ENCODE measurements around the gene PTPRN. TPM values are rescaled to one million over a fixed set of nuclear protein-coding genes. Genes with fewer than 3 reads are reported as not detected.
"Not testable (repeated sequence)": the region's sequence is repeated elsewhere in the genome, so short reads cannot be mapped to it uniquely, and the experiment has no call there.

The PTPRN gene
- total RNA-seq, 2 donors from 2014 or later: 0.09 to 3.1 TPM

DNA sequence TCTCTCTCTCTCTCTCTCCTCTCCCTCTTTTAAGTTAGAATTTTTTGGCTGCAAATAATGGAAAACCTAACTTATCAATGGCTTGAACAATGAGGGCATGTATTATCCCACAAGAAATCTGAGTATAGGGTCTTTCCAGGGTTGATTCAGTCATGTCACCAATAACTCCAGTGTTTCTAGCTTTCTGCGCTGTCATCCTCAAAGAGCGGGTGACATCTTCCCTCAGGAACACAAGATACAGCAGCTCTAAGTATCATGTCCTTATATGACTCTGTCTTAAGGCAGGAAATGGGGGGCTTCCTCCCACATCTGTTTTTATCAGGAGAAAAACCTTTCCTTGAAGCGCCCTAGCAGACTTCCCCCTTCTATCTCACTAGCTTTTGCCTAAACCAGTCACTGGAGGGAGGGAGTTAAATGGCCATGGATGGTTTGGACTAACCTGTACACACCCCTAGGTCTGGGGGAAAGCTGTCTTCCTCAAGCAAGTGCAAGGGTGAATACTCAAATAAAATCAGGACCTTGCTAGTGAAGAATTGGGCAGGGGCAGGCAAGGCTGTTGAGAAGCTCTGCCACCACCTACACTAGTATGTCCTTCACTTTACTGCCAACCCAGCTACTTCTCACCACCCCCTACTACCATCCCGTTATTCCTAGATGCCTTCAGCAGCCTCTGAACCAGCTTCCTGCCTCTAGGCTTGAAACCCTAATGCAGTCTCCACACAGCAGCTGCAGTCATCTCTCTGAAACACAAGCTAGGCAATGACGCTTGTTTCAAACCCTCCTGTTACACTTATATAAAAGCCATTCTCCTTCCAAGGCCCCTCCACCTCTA lies 48.0 kb downstream of the PTPRN start:
- H3K9me3 Mint-ChIP-seq: no peaks in the 10 kb centered on the region
- no peaks in the 10 kb centered on the region for H3K36me3 Mint-ChIP-seq
- ATAC-seq: no peak
- H3K27ac Mint-ChIP-seq: no peak overlapping the region
- DNase-seq (ENCODE audit: low spot score in 2 of 2): no peak

DNA sequence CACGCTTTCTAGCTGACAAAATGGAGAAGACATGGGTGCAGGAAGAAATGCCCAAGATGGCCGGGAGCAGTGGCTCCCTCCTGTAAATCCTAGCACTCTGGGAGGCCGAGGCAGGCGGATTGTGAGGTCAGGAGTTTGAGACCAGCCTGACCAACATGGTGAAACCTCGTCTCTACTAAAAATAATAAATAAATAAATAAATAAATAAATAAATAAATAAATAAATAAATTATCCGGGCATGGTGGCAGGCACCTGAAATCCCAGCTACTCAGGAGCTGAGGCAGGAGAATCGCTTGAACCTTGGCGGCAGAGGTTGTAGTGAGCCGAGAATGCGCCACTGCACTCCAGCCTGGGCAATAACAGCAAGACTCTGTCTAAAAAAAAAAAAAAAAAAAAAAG lies 50.3 kb downstream of the PTPRN start:
- H3K27ac Mint-ChIP-seq; H3K9me3 Mint-ChIP-seq; ATAC-seq; H3K36me3 Mint-ChIP-seq; DNase-seq (ENCODE audit: low spot score in 2 of 2): not testable (repeated sequence)

DNA sequence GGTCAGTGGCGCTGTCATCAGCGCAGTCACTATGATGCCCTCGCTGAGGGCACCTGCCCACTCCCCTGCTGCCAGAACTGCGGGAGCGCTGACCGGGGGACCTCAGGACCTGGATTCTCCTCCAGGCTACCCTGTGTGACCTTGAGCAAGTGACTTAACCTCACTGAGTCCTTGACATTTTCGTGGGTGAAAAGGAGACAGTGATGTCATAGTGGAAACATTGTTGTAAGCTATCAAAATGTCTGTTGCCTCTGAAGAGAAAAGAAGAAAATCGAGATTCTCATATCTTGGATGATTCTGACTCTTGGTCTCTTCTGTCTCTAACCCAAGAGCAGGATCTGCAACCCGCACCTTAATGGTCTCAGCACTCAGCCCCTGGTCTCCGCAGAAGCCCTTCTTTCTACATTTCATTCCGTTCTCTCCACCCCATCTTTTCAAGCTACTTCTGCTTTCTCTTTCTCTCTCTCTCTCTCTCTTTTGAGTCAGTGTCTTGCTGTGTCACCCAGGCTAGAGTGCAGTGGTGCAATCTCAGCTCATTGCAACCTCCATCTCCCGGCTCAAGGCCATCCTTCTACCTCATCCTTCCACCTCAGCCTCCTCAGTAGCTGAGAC lies 54.5 kb downstream of the PTPRN start:
- H3K9me3 Mint-ChIP-seq: no peaks in the 10 kb centered on the region
- peak; percentile 31 to 69 for DNase-seq (ENCODE audit: low spot score in 2 of 2)
- H3K36me3 Mint-ChIP-seq: peaks cover 39% of the 10 kb centered on the region in 2 donors
- H3K27ac Mint-ChIP-seq: peak overlapping the region; percentile 87 to 91
- ATAC-seq: peak; percentile 54 to 60

DNA sequence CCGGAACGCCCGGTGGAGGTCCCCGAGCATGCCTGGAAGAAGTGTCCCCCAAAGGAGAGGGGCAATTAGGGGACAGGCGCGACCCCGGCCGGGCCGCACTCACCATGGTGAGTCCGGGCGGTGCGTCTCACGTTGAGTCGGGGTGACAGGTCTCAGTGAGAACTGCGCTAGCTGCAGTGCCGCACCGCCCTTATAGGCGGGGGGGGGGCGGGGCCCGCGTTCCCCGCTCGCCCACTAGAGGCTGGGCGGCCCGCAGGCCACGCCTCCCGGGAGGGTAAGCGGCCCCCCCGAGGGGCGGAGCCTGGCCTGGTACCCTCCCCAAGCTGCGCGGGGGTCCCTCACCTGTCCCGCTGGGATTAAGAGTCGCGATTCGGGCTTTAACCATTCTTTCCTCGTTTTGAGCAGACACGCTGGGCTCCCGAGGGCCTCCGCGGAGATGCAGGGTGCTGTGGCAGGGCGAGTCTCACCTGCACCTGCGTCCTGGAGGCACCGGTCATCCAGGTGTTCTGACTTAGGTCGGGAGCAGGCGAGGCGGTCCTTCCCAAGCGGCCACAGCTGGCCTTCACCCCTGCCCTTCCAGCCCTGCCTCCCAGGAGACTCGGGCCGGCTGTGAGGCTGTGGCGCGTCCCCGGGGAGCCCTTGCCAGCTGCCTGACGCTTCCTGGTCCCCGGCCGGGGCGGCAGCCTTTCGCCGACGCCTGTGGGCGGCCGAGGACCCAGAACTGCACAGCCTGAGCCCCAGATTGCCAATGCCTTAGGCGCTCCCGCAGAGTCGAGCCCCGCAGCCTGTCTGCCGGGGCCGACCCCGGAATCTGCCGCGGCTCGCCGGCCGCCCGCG lies 55.2 kb downstream of the PTPRN start, which contains the start of gene TUBA4A:
Gene TUBA4A (minus strand): TSS at position 166 of the 837 bp plus-strand sequence. CDS start 60 bp downstream, at position 106.
- Mint-ChIP-seq H3K36me3 (peaks cover 39 to 43% of the 10 kb centered on the region in 2 donors), H3K27ac (peak within 1 kb of the TSS; percentile 91 to 97), H3K9me3 (no peaks in the 10 kb centered on the region)
- ATAC-seq (peak; percentile 69 to 78), DNase-seq (ENCODE audit: low spot score in 2 of 2) (peak; percentile 89 to 92)

DNA sequence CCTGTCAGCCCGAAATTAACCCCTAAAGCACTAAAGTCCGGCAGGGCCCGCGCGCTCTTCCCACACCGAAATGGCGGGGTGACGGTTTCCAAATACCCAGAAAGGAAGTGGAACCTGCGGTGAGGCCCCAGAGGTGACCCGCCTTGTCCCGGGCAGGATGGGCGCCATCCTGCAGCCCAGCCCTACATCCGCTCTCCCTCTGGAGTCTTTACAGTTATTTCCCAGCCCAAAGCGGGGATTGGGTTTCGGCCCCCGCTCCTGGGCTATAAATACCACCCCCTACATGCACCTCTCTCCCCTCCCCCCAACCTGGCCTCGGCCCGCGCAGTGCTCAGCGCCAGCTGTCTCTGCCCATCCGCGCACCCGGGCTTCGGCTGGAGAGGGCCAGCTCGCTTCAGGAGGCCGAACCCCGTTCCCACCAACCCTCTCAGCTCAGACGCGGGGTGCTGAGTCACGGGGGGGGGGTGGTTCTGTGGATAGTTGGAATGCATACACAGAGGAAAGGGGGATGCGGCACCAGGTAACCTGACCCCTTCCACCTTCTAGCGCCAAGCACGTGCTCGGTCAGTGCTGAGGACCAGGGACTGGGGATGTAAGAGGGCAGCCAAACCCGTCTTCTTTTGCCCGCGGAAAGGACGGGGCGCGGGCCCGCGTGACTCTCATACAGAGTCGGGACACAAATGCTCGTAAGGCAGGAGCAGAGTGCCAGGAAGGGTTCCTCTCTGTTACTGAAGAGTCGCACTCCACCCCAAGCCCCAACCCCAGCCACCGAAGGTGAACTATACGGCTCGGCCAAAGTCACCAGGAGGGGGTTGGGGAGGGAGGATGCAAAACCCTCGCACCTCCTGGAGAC lies 56.1 kb downstream of the PTPRN start, which contains the start of gene TUBA4B:
Gene TUBA4B (plus strand): TSS at position 344 of the 853 bp plus-strand sequence. CDS start 165 bp downstream, at position 509.
- ATAC-seq (peak; percentile 30 to 40), DNase-seq (ENCODE audit: low spot score in 2 of 2) (peak; percentile 47 to 79)
- peaks cover 39 to 43% of the 10 kb centered on the region in 2 donors for H3K36me3 Mint-ChIP-seq
- H3K27ac Mint-ChIP-seq: peak within 1 kb of the TSS; percentile 91 to 97
- H3K9me3 Mint-ChIP-seq: no peaks in the 10 kb centered on the region

DNA sequence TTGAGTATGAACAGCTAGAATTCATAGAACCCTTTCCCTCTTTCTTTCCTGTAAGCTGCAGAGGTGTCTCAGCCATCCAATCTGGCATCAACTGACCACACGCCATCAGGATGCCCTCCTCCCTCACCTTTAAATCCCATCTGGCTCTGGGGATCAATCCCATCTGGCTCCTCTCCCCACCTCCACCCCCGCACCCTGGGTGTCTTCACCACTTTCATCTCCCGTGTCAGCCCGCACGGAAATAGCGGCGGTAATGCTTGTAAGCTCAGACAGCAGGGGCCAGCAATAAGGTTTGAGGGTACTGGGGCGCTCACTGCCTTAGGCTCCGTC lies 56.7 kb downstream of the PTPRN start:
- Mint-ChIP-seq H3K27ac (peak overlapping the region; percentile 91 to 97), H3K9me3 (no peaks in the 10 kb centered on the region), H3K36me3 (peaks cover 39 to 43% of the 10 kb centered on the region in 2 donors)
- ATAC-seq: peak in 1 of 2 donors; percentile 0
- DNase-seq (ENCODE audit: low spot score in 2 of 2): no peak

DNA sequence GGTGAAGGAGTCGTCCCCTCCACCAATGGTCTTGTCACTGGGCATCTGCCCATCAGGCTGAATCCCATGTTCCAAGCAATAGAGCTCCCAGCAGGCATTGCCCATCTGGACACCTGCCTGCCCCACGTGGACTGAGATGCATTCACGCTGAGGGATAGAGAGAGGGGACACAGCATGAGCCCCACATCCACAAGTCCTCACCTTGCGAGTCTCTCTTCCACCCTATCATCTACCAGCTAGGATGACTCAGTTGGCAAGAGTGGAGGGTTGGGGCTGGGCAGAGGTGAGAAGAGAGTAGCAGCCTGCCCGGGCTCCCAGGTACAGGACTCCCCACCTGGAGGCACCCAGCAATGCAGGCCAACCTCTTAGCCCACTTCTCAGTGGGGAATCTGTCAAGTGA lies 57.1 kb downstream of the PTPRN start:
- no peak for ATAC-seq
- peak in 1 of 2 donors; percentile 20 for DNase-seq (ENCODE audit: low spot score in 2 of 2)
- H3K27ac Mint-ChIP-seq: peak overlapping the region; percentile 91 to 97
- H3K9me3 Mint-ChIP-seq: no peaks in the 10 kb centered on the region
- H3K36me3 Mint-ChIP-seq: peaks cover 39 to 43% of the 10 kb centered on the region in 2 donors

DNA sequence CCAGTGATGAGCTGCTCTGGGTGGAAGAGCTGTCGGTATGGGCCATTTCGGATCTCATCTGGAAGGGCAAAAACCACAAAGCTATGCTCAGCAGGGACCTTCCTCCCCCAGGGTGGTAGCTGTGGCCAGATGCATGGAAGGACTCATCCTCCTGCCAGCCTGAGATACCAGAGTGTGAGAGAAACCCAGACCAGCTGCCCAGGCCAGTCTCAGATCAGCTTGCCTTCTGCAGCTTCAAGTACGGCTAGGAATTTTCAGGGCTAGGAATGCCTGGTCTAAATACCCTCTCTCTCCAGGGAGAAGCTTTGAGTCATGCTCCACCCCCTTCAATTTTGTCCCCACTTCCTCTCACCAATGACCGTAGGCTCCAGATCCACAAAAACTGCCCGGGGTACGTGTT lies 57.5 kb downstream of the PTPRN start:
- ATAC-seq (no peak), DNase-seq (ENCODE audit: low spot score in 2 of 2) (no peak)
- peak overlapping the region; percentile 91 to 97 for H3K27ac Mint-ChIP-seq
- no peaks in the 10 kb centered on the region for H3K9me3 Mint-ChIP-seq
- peaks cover 39 to 43% of the 10 kb centered on the region in 2 donors for H3K36me3 Mint-ChIP-seq

DNA sequence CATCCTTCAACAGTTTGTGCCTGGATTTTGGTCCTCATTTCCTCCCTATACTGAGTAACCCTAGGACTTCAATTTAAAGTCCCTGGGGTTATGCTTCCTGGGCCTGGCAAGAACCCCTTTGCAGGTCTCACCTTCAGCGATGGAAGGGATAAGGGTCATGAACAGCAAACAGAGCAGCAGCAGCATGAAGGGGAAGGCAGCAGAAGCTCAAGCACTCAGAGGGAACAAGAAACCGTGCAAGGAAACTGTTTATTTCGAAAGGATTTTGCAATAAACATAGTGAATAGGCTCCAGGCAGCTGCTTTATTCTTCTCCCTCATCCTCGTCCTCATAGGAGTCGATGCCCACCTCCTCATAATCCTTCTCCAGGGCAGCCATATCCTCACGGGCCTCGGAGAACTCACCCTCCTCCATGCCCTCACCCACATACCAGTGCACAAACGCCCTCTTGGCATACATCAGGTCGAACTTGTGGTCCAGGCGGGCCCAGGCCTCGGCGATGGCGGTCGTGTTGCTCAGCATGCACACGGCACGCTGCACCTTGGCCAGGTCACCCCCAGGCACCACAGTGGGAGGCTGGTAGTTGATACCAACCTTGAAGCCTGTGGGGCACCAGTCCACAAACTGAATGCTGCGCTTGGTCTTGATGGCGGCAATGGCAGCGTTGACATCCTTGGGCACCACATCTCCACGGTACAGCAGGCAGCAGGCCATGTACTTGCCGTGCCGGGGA lies 59.0 kb downstream of the PTPRN start:
- DNase-seq (ENCODE audit: low spot score in 2 of 2) (no peak), ATAC-seq (no peak)
- peak overlapping the region in 1 of 2 donors; percentile 70 for H3K27ac Mint-ChIP-seq
- H3K9me3 Mint-ChIP-seq: no peaks in the 10 kb centered on the region
- peaks cover 39 to 50% of the 10 kb centered on the region in 2 donors for H3K36me3 Mint-ChIP-seq

DNA sequence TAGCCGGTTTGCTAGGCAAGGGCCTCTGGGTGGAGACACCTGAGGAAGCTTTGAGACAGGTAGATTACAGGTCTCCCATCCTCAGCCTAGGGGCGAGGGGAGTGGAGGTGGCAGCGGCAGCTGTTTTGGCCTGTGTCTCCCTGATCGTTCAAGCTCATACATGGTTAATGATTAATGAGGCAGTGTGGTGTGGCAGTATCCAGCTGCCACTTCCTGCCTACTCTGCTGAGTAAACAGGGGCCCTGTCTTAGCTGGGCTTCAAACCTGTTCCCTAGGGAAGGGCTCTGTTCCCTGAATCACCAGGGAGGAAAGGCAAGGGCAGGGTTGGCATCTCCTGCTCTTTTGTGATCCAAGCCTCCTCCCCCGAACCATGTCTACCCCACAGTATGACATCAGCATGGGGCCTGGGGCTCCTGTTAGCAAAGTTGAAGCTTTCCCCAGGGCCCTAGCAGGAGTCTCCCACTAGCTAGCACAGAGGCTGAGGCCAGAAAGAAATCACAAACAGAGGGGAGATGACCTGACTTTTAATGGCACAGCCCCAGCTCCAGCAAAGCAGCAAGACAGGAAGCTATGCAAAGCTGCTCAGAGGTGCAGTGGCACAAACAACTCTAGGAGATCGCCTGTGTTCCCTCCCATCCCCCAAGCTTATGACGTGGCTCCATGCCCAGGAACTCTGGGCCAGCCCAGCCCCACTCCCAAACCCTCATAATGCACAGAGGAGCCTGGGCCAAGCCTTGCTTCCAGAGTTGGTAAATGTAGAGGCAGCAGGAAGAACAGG lies 59.8 kb downstream of the PTPRN start:
- peak overlapping the region; percentile 70 to 84 for H3K27ac Mint-ChIP-seq
- no peak for DNase-seq (ENCODE audit: low spot score in 2 of 2)
- H3K9me3 Mint-ChIP-seq: no peaks in the 10 kb centered on the region
- no peak for ATAC-seq
- peaks cover 39 to 50% of the 10 kb centered on the region in 2 donors for H3K36me3 Mint-ChIP-seq

DNA sequence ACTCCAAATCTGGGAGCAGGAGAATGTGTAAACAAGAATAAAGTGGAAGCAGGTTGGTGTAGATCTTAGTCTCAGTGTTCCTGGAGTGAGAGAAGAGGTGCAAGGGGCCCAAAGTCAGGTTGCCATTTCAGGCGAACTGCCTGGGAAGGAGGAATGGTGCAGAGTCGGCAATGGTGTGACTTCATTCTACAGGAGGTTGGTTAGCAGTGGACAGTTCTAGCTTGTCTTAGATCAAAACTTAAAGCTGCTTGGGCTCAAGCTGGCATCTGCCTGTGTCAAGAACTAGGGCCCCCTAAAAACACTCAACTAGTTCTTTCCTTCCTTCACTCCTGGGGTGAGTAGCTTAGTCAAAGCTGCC lies 60.4 kb downstream of the PTPRN start:
- Mint-ChIP-seq H3K27ac (peak overlapping the region in 1 of 2 donors; percentile 70), H3K36me3 (peaks cover 39 to 50% of the 10 kb centered on the region in 2 donors), H3K9me3 (no peaks in the 10 kb centered on the region)
- ATAC-seq (no peak), DNase-seq (ENCODE audit: low spot score in 2 of 2) (no peak)

DNA sequence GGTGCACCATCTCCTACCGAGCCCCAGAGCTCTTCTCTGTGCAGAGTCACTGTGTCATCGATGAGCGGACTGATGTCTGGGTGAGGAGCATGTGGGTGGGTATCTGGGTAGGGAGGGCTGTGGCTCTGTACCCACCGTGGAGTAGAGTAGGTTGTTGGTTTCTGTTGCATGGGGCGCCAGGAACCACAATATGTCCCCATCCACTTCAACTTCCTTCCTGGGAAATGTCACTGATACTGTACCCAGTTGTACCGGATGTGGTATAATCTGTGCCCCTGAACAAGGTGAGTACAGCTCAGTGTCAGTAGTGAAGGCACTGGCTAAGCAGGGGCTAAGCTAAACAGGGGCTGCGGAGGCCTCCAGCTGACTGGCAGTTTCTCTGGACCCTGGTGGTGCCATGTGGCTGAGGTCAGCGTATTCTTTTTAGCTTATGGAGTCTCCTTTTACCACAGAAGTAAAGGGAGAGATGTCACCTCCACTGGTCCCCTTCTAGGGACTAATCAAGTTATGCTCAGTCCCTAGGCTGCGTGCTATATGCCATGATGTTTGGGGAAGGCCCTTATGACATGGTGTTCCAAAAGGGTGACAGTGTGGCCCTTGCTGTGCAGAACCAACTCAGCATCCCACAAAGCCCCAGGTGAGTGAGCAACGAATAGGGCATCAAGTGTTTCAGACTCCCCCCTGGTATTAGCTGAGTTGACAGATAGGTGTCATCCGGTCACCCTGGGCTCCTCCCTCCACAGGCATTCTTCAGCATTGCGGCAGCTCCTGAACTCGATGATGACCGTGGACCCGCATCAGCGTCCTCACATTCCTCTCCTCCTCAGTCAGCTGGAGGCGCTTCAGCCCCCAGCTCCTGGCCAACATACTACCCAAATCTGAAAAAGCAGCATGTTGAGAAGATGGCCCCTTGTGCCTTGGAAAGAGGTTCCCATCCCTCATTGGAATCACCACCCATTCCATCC lies 61.2 kb downstream of the PTPRN start:
- peak overlapping the region; percentile 60 to 97 for H3K27ac Mint-ChIP-seq
- H3K36me3 Mint-ChIP-seq: peaks cover 33 to 44% of the 10 kb centered on the region in 2 donors
- DNase-seq (ENCODE audit: low spot score in 2 of 2): peak; percentile 14 to 81
- H3K9me3 Mint-ChIP-seq: no peaks in the 10 kb centered on the region
- ATAC-seq: peak; percentile 46 to 73

DNA sequence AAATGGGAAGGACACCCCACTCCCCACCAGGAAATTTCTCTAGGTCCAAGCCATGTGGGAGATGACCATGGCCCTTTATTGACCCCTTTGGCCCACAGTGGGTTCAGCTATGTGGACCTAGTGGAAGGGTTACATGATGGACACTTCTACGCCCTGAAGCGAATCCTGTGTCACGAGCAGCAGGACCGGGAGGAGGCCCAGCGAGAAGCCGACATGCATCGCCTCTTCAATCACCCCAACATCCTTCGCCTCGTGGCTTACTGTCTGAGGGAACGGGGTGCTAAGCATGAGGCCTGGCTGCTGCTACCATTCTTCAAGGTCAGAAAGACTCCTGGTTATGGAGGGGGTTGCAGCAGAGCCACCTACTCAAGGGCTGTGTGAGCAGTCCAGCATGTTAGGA lies 62.6 kb downstream of the PTPRN start:
- ATAC-seq: no peak
- no peak for DNase-seq (ENCODE audit: low spot score in 2 of 2)

DNA sequence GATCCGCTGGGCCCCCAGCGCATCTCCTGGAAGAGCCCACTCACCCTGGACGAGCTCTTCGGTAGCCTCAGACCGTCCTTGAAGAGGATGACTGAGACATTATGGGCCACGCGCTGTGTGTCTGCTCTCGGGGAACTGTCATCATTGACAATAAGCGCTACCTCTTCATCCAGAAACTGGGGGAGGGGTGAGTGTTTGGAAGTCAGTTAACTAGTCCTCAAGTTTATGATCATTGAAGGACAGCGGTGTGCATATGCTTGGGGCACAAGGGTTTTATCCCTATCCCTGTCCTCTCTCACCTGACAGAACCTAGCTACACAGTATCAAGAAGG lies 63.3 kb downstream of the PTPRN start:
- peaks cover 12 to 23% of the 10 kb centered on the region in 2 donors for H3K36me3 Mint-ChIP-seq
- H3K9me3 Mint-ChIP-seq: no peaks in the 10 kb centered on the region
- ATAC-seq: peak in 1 of 2 donors; percentile 2

More for the DNA sequence above, 62.6 kb downstream of the PTPRN start:
- peak overlapping the region; percentile 92 to 97 for H3K27ac Mint-ChIP-seq
- H3K36me3 Mint-ChIP-seq: peaks cover 19 to 30% of the 10 kb centered on the region in 2 donors
- H3K9me3 Mint-ChIP-seq: no peaks in the 10 kb centered on the region

More for the DNA sequence above, 63.3 kb downstream of the PTPRN start:
- peak overlapping the region; percentile 97 to 99 for H3K27ac Mint-ChIP-seq
- peak in 1 of 2 donors; percentile 27 for DNase-seq (ENCODE audit: low spot score in 2 of 2)
